HCT116 (cell line): ENCODE data around the gene ADGRD1. TPM values are rescaled to one million over a fixed set of nuclear protein-coding genes. Genes with fewer than 3 reads are reported as not detected.

Experiments
- ATAC-seq: fragments of 200-7000 bp; cut with Tn5 transposase; 2 replicates; pipeline ENCODE4 v1.9.1; 2020; ENCODE audit warnings: mild to moderate bottlenecking, moderate library complexity
- BruUV-seq: library from RNA; stranded (reverse); fragments of 400-500 nt; replicated peaks from 2 replicates; lab custom pipeline; 2021; lab: Mats Ljungman, UMichigan
- CTCF ChIA-PET: fragments of 300-600 bp; sonication (Branson Sonifier 250); formaldehyde crosslinking; loops from one replicate; lab custom pipeline; 2021; ENCODE audit warnings: antibody characterized with exemption; lab: Charles Lee
- POLR2A ChIA-PET: fragments of 300-600, 350-600 bp; sonication (Branson Sonifier 250); formaldehyde crosslinking; loops from one replicate; lab custom pipeline; 2021; ENCODE audit warnings: antibody characterized with exemption; lab: Charles Lee
- RAD21 ChIA-PET, 2 experiments: fragments of 300-600 bp; sonication (Branson Sonifier 250); formaldehyde crosslinking; loops; one replicate each; lab custom pipeline; 2023; ENCODE audit warnings: low total read pairs in 2 of 2; ENCODE audit not compliant: uncharacterized antibody in 2 of 2, unreplicated experiment in 2 of 2, low non-redundant PET in 1 of 2; lab: Charles Lee
- DNase-seq: peaks from one replicate; pipeline ENCODE4 v3.0.0-alpha.2; 2010; ENCODE audit warnings: low read depth, low spot score
- H2AFZ ChIP-seq: fragments of 200-600 bp; shearing (Covaris generic), sonication (generic); 2 replicates; pipeline ENCODE4 v1.6.1; 2017; ENCODE audit warnings: low read depth, mixed run types, mixed read lengths, antibody characterized with exemption, low read length; ENCODE audit not compliant: poor library complexity, severe bottlenecking
- H3K27ac ChIP-seq: 2 replicates; pipeline ENCODE4 v1.5.1; 2012; ENCODE audit warnings: low read depth, low read length
- H3K27me3 ChIP-seq: fragments of 200-600 bp; sonication (generic); 2 replicates; pipeline ENCODE4 v1.6.1; 2016; ENCODE audit warnings: mixed run types, low read length, mixed read lengths; ENCODE audit not compliant: insufficient read depth
- H3K36me3 ChIP-seq, 2 experiments: fragments of 200-500 bp in 1 of 2; fragments of 200-600 bp in 1 of 2; sonication (Bioruptor generic) in 1 of 2; sonication (generic) in 1 of 2; 2 replicates each; pipeline versions ENCODE4 v1.5.1 to v1.6.1; 2014 to 2016; ENCODE audit warnings: low read length in 2 of 2, inconsistent platforms in 1 of 2, mixed read lengths in 1 of 2, mixed run types in 1 of 2; ENCODE audit not compliant: insufficient read depth in 2 of 2, control insufficient read depth in 1 of 2
- H3K4me1 ChIP-seq, 2 experiments: fragments of 200-600 bp in 1 of 2; sonication (generic) in 1 of 2; 2 replicates each; pipeline versions ENCODE4 v1.5.1 to v1.6.1; 2012 to 2017; ENCODE audit warnings: low read length in 2 of 2, inconsistent platforms in 1 of 2, mild to moderate bottlenecking in 1 of 2, mixed read lengths in 1 of 2, mixed run types in 1 of 2, moderate library complexity in 1 of 2; ENCODE audit not compliant: insufficient read depth in 2 of 2, control insufficient read depth in 1 of 2
- H3K4me2 ChIP-seq: fragments of 200-600 bp; sonication (generic); 2 replicates; pipeline ENCODE4 v1.6.1; 2017; ENCODE audit warnings: mixed run types, low read length, mixed read lengths
- H3K4me3 ChIP-seq, 2 experiments: fragments of 200-600 bp in 1 of 2; sonication (generic) in 1 of 2; replicated peaks in 1 of 2; 2 replicates each; pipeline ENCODE4 v1.5.1; 2011 to 2016; ENCODE audit warnings: low read length in 2 of 2, control low read depth in 1 of 2, low read depth in 1 of 2, mild to moderate bottlenecking in 1 of 2, mixed read lengths in 1 of 2, mixed run types in 1 of 2
- H3K79me2 ChIP-seq: fragments of 200-600 bp; sonication (generic); 2 replicates; pipeline ENCODE4 v1.6.1; 2017; ENCODE audit warnings: mild to moderate bottlenecking, mixed run types, low read length, moderate library complexity, mixed read lengths; ENCODE audit not compliant: insufficient read depth
- H3K9ac ChIP-seq: fragments of 200-600 bp; sonication (generic); 2 replicates; pipeline ENCODE4 v1.6.1; 2016; ENCODE audit warnings: low read length, mixed read lengths
- H3K9me2 ChIP-seq: fragments of 200-600 bp; sonication (generic), shearing (Covaris generic); 2 replicates; pipeline ENCODE4 v1.6.1; 2017; ENCODE audit warnings: mixed run types, mild to moderate bottlenecking, moderate library complexity; ENCODE audit not compliant: insufficient read depth
- H3K9me3 ChIP-seq, 2 experiments: fragments of 200-500 bp in 1 of 2; fragments of 200-600 bp in 1 of 2; sonication (Bioruptor generic) in 1 of 2; sonication (generic) in 1 of 2; 2 replicates each; pipeline ENCODE4 v1.6.1; 2014 to 2017; ENCODE audit warnings: low read length in 2 of 2, mixed read lengths in 2 of 2, inconsistent platforms in 1 of 2, low read depth in 1 of 2, mild to moderate bottlenecking in 1 of 2, mixed run types in 1 of 2, moderate library complexity in 1 of 2; ENCODE audit not compliant: control insufficient read depth in 1 of 2, insufficient read depth in 1 of 2
- H4K20me1 ChIP-seq: fragments of 200-600 bp; sonication (generic), shearing (Covaris generic); 2 replicates; pipeline ENCODE4 v1.6.1; 2017; ENCODE audit warnings: mixed run types, mild to moderate bottlenecking, moderate library complexity; ENCODE audit not compliant: insufficient read depth
- CEBPB ChIP-seq: IDR thresholded peaks from 2 replicates; pipeline ENCODE4 v1.6.1; 2012; ENCODE audit warnings: low read depth
- EGR1 ChIP-seq: IDR thresholded peaks from 2 replicates; pipeline ENCODE4 v1.6.1; 2012; ENCODE audit warnings: low read depth
- ELF1 ChIP-seq: IDR thresholded peaks from 2 replicates; pipeline ENCODE4 v1.6.1; 2012; ENCODE audit warnings: low read depth, borderline replicate concordance
- EZH2 ChIP-seq: fragments of 200-600 bp; sonication (generic); IDR thresholded peaks from 2 replicates; pipeline ENCODE4 v1.6.1; 2017; ENCODE audit warnings: antibody characterized with exemption, mixed run types
- POLR2AphosphoS5 ChIP-seq: IDR thresholded peaks from 2 replicates; pipeline ENCODE4 v1.6.1; 2011; ENCODE audit warnings: mild to moderate bottlenecking, low read depth, low read length, moderate library complexity
- RAD21 ChIP-seq: IDR thresholded peaks from 2 replicates; pipeline ENCODE4 v1.6.1; 2012; ENCODE audit warnings: low read depth, mild to moderate bottlenecking
- SIN3A ChIP-seq: IDR thresholded peaks from 2 replicates; pipeline ENCODE4 v1.6.1; 2012; ENCODE audit warnings: low read depth
- SP1 ChIP-seq: IDR thresholded peaks from 2 replicates; pipeline ENCODE4 v1.6.1; 2012; ENCODE audit warnings: low read depth
- YY1 ChIP-seq: IDR thresholded peaks from 2 replicates; pipeline ENCODE4 v1.6.1; 2011; ENCODE audit warnings: low read length, low read depth, moderate library complexity, mild to moderate bottlenecking; ENCODE audit not compliant: insufficient replicate concordance; ENCODE audit errors: extremely low read depth
- ZFX ChIP-seq: fragments of 450-650 bp; IDR thresholded peaks from 2 replicates; pipeline ENCODE4 v1.6.1; 2017
- ZNF274 ChIP-seq: fragments of 200-500 bp; sonication (Bioruptor generic); IDR thresholded peaks from 2 replicates; pipeline ENCODE4 v1.6.1; 2014; ENCODE audit warnings: mild to moderate bottlenecking, low read depth, low read length, inconsistent platforms
- intact Hi-C: fragments of 100-400 bp; cut with micrococcal nuclease; formaldehyde crosslinking; loops from 2 replicates; pipeline ENCODE4 v1.10.0; 2022
- total RNA-seq: library from RNA; stranded (reverse); gene quantifications from one replicate; pipeline ENCODE4 v1.2.1, GENCODE V29; 2021; ENCODE audit not compliant: unreplicated experiment
- TF ChIP-seq, protein P1 (sequence below): IDR thresholded peaks from 2 replicates; pipeline ENCODE4 v1.6.1; 2012; ENCODE audit warnings: low read depth
- TF ChIP-seq, protein P2 (sequence below): IDR thresholded peaks from 2 replicates; pipeline ENCODE4 v1.6.1; 2011; ENCODE audit warnings: mild to moderate bottlenecking, low read length, moderate library complexity; ENCODE audit not compliant: insufficient replicate concordance; ENCODE audit errors: extremely low read depth

ADGRD1 gene
- total RNA-seq, 1 experiment from 2014 or later, result 0.44 TPM

DNA sequence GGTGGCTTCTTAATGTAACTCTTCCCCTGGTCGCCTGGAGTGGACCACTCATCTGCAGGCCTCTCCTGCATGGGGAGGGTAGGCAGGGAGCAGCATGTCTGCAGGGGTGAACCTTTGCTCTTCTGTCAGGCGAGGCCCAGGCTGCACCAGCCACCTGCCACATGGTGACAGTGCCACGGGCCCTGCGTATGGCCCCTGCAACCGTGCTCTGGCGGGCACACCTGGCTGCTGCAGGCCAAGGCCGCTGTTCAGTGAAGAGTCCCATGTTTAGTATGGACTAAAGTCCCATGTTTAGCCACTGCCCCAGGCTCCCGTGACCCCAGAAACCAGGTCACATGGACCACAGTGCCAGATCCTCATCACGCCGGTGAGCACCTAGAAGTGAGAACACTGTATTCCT lies 187.0 kb downstream of the ADGRD1 start:
- Histone ChIP-seq H3K9me3 (no peaks in the 10 kb centered on the region), H2AFZ (no peak overlapping the region), H3K4me3 (no peak overlapping the region), H4K20me1 (no peaks in the 10 kb centered on the region), H3K27me3 (no peaks in the 10 kb centered on the region), H3K9me2 (no peaks in the 10 kb centered on the region), H3K79me2 (no peaks in the 10 kb centered on the region), H3K4me1 (no peaks in the 10 kb centered on the region), H3K4me2 (no peak overlapping the region), H3K9ac (no peak overlapping the region), H3K36me3 (no peaks in the 10 kb centered on the region), H3K27ac (no peak overlapping the region)
- DNase-seq (no peak), ATAC-seq (no peak)
- TF ChIP-seq YY1 (no peak), CEBPB (no peak), SIN3A (no peak), ZNF274 (no peak), ELF1 (no peak), EZH2 (no peak), EGR1 (no peak), POLR2AphosphoS5 (no peak), RAD21 (no peak), SP1 (no peak), ZFX (no peak)
- TF ChIP-seq, protein P1, sequence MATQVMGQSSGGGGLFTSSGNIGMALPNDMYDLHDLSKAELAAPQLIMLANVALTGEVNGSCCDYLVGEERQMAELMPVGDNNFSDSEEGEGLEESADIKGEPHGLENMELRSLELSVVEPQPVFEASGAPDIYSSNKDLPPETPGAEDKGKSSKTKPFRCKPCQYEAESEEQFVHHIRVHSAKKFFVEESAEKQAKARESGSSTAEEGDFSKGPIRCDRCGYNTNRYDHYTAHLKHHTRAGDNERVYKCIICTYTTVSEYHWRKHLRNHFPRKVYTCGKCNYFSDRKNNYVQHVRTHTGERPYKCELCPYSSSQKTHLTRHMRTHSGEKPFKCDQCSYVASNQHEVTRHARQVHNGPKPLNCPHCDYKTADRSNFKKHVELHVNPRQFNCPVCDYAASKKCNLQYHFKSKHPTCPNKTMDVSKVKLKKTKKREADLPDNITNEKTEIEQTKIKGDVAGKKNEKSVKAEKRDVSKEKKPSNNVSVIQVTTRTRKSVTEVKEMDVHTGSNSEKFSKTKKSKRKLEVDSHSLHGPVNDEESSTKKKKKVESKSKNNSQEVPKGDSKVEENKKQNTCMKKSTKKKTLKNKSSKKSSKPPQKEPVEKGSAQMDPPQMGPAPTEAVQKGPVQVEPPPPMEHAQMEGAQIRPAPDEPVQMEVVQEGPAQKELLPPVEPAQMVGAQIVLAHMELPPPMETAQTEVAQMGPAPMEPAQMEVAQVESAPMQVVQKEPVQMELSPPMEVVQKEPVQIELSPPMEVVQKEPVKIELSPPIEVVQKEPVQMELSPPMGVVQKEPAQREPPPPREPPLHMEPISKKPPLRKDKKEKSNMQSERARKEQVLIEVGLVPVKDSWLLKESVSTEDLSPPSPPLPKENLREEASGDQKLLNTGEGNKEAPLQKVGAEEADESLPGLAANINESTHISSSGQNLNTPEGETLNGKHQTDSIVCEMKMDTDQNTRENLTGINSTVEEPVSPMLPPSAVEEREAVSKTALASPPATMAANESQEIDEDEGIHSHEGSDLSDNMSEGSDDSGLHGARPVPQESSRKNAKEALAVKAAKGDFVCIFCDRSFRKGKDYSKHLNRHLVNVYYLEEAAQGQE, result no peak
- TF ChIP-seq, protein P2, sequence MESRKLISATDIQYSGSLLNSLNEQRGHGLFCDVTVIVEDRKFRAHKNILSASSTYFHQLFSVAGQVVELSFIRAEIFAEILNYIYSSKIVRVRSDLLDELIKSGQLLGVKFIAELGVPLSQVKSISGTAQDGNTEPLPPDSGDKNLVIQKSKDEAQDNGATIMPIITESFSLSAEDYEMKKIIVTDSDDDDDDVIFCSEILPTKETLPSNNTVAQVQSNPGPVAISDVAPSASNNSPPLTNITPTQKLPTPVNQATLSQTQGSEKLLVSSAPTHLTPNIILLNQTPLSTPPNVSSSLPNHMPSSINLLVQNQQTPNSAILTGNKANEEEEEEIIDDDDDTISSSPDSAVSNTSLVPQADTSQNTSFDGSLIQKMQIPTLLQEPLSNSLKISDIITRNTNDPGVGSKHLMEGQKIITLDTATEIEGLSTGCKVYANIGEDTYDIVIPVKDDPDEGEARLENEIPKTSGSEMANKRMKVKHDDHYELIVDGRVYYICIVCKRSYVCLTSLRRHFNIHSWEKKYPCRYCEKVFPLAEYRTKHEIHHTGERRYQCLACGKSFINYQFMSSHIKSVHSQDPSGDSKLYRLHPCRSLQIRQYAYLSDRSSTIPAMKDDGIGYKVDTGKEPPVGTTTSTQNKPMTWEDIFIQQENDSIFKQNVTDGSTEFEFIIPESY, result no peak
- POLR2A ChIA-PET, result no interaction called here
- intact Hi-C loops, result no loop called here
- no TSS peak for BruUV-seq
- CTCF ChIA-PET, result no interaction called here
- RAD21 ChIA-PET, result no interaction called here
